Activated CD4-positive, alpha-beta T cell treated with anti-CD3 and anti-CD28 coated beads for 36 hours (primary cell): Measurements from ENCODE around the gene ATF7IP. TPM values are rescaled to one million over a fixed set of nuclear protein-coding genes. Genes with fewer than 3 reads are reported as not detected.

Source experiments
- ATAC-seq: fragments of 200-7000 bp; cut with Tn5 transposase; one replicate; pipeline ENCODE4 v1.10.0; 2021; ENCODE audit warnings: mild to moderate bottlenecking, moderate library complexity
- CTCF ChIA-PET: fragments of 350-600 bp; sonication (Branson Sonifier 250); formaldehyde crosslinking; loops from one replicate; lab custom pipeline; 2021; ENCODE audit warnings: antibody characterized with exemption; lab: Charles Lee
- POLR2A ChIA-PET: fragments of 350-600 bp; sonication (Branson Sonifier 250); formaldehyde crosslinking; loops from one replicate; lab custom pipeline; 2021; ENCODE audit warnings: antibody characterized with exemption, inconsistent platforms; lab: Charles Lee
- DNase-seq: peaks from one replicate; pipeline ENCODE4 v3.0.0-alpha.2; 2020
- H3K27ac Mint-ChIP-seq: one replicate; pipeline ENCODE4 v1.8.0; 2021; ENCODE audit warnings: mixed read lengths
- H3K27me3 Mint-ChIP-seq: one replicate; pipeline ENCODE4 v1.8.0; 2021; ENCODE audit warnings: mixed read lengths
- H3K36me3 Mint-ChIP-seq: one replicate; pipeline ENCODE4 v1.8.0; 2021; ENCODE audit warnings: low read depth, mixed read lengths
- H3K4me1 Mint-ChIP-seq: one replicate; pipeline ENCODE4 v1.8.0; 2021; ENCODE audit warnings: mixed read lengths
- H3K4me3 Mint-ChIP-seq: one replicate; pipeline ENCODE4 v1.8.0; 2021; ENCODE audit warnings: mild to moderate bottlenecking, moderate library complexity, mixed read lengths
- H3K9me3 Mint-ChIP-seq: one replicate; pipeline ENCODE4 v1.8.0; 2021; ENCODE audit warnings: low read depth, mixed read lengths
- intact Hi-C, 2 experiments: fragments of 100-400 bp; cut with DNase I in 1 of 2; cut with micrococcal nuclease in 1 of 2; formaldehyde crosslinking; loops; one replicate each; pipeline versions ENCODE4 v1.14.2 to v1.15.1; 2022 to 2024; cut with DNase I, micrococcal nuclease
- total RNA-seq, 2 experiments: library from RNA; stranded (reverse); gene quantifications; one replicate each; pipeline ENCODE4 v1.2.3, GENCODE V29; 2021

Gene ATF7IP
- total RNA-seq, 2 experiments from 2014 or later = 81.3 to 101 TPM

- DNase-seq = peak; percentile 86
- H3K9me3 Mint-ChIP-seq = peaks cover 22% of the 10 kb centered on the region
- CTCF ChIA-PET = interaction anchor here (0.6 to 2.7 kb wide), 17 partner anchors 9 to 180 kb away, joined by 3 to 19 read pairs (median 4); partner anchors contain the start of gene ATF7IP
- POLR2A ChIA-PET = interaction anchor here (0.6 to 2.2 kb wide), 5 partner anchors 23 to 178 kb away, joined by 3 to 13 read pairs (median 5); partner anchors contain the start of gene ATF7IP
- H3K27me3 Mint-ChIP-seq = no peaks in the 10 kb centered on the region
- H3K4me1 Mint-ChIP-seq = peaks cover 59% of the 10 kb centered on the region
- ATAC-seq = peak; percentile 76
- intact Hi-C loops = loop anchor here (1.0 to 2.0 kb wide), 6 partner anchors 17 to 178 kb away; partner anchors contain the start of gene ATF7IP (in 1 of the 2)
- H3K4me3 Mint-ChIP-seq = peak overlapping the region; percentile 56
- peak overlapping the region; percentile 92 for H3K27ac Mint-ChIP-seq
- peaks cover 38% of the 10 kb centered on the region for H3K36me3 Mint-ChIP-seq
Observed at GRCh38 chr12:14417715-14418114, 52.2 kb downstream of the ATF7IP start.

DNA sequence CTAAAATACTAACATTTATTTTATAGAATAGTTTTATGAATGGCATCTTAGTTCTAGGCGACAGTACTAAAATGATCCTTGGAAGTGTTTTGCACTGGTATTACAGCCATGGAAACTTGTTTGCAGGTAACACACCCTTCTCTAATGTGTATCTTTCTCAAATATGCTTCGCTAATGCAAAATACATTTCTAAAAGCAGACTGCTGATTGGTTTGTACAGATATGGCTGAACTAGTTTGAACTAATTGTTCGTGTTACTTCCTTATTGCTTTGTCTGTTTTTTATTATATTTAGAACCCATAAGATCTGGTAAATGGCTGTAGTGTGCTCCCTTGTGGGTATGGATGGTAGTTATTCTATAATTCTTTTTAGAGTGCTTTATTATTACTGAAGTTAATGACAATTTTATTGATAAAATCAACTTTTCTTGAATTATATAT, 53.0 kb downstream of the ATF7IP start:
- Mint-ChIP-seq H3K27ac (no peak overlapping the region), H3K4me3 (peak overlapping the region; percentile 26), H3K9me3 (peaks cover 25% of the 10 kb centered on the region), H3K4me1 (peaks cover 59% of the 10 kb centered on the region), H3K27me3 (no peaks in the 10 kb centered on the region), H3K36me3 (peaks cover 41% of the 10 kb centered on the region)
- peak; percentile 36 for ATAC-seq
- intact Hi-C loops = loop anchor here (1.0 kb wide), 2 partner anchors 162 to 179 kb away; no protein-coding TSS in a partner anchor
- no peak for DNase-seq
- CTCF ChIA-PET = interaction anchor here (0.8 to 2.7 kb wide), 12 partner anchors 11 to 181 kb away, joined by 3 to 19 read pairs (median 5); partner anchors contain the start of gene ATF7IP
- POLR2A ChIA-PET = interaction anchor here (0.6 to 1.1 kb wide), 3 partner anchors 24 to 33 kb away, joined by 3 to 5 read pairs (median 5); no protein-coding TSS in a partner anchor

GRCh38 chr12:14422516-14423230, 57.2 kb downstream of the ATF7IP start:
- no peak for DNase-seq
- no peak for ATAC-seq
- Mint-ChIP-seq H3K27me3 (no peaks in the 10 kb centered on the region), H3K4me3 (no peak overlapping the region), H3K4me1 (peaks cover 62% of the 10 kb centered on the region), H3K27ac (no peak overlapping the region), H3K36me3 (peaks cover 63% of the 10 kb centered on the region), H3K9me3 (peaks cover 27% of the 10 kb centered on the region)
- intact Hi-C loops = no loop called here
- POLR2A ChIA-PET = no interaction called here
- CTCF ChIA-PET = interaction anchor here (0.9 to 1.8 kb wide), 7 partner anchors 11 to 185 kb away, joined by 3 to 6 read pairs (median 4); partner anchors contain the start of gene ATF7IP

DNA sequence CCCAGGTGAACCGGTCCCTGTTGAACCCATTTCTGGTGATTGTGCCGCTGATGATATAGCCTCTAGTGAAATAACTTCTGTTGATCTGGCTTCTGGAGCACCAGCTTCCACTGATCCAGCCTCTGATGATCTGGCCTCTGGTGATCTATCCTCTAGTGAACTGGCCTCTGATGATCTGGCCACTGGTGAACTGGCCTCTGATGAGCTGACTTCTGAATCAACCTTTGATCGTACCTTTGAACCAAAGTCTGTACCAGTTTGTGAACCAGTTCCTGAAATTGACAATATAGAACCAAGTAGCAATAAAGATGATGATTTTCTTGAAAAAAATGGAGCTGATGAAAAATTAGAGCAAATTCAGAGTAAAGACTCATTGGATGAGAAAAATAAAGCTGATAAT, 59.1 kb downstream of the ATF7IP start:
- Mint-ChIP-seq H3K27ac (no peak overlapping the region), H3K27me3 (no peaks in the 10 kb centered on the region), H3K4me3 (no peak overlapping the region), H3K4me1 (peaks cover 73% of the 10 kb centered on the region), H3K36me3 (peaks cover 79% of the 10 kb centered on the region), H3K9me3 (peaks cover 27% of the 10 kb centered on the region)
- no peak for ATAC-seq
- ChIA-PET POLR2A (interaction anchor here (0.5 kb wide), 1 partner anchor 1892 kb away, joined by 3 read pairs; no protein-coding TSS in a partner anchor), CTCF (interaction anchor here (1.0 to 1.2 kb wide), 2 partner anchors 11 to 29 kb away, joined by 3 to 4 read pairs; no protein-coding TSS in a partner anchor)
- DNase-seq = no peak
- intact Hi-C loops = no loop called here

DNA sequence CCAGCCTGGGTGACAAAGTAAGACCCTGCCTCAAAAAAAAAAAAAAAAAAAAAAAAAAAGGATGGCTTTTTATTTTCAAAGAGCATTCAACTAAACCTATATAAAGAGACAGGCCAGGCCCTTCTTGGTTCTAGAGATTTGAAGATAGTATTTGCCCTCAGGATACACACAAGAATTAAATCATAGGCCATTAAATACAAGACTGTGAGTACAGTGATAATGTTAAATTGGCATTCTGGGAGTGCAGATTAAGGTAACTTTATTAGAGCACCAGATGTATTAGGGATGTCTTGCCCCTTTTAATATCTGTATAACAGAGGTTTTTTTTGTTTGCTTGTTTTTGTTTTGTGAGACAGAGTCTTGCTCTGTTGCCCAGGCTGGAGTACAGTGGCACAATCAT, 61.3 kb downstream of the ATF7IP start:
- peaks cover 79% of the 10 kb centered on the region for H3K36me3 Mint-ChIP-seq
- ChIA-PET CTCF (interaction anchor here (0.6 to 1.4 kb wide), 2 partner anchors 9 to 1525 kb away, joined by 4 to 5 read pairs; no protein-coding TSS in a partner anchor), POLR2A (no interaction called here)
- H3K27me3 Mint-ChIP-seq = no peaks in the 10 kb centered on the region
- H3K9me3 Mint-ChIP-seq = peaks cover 22% of the 10 kb centered on the region
- H3K4me1 Mint-ChIP-seq = peaks cover 75% of the 10 kb centered on the region
- ATAC-seq (no peak), DNase-seq (no peak)
- intact Hi-C loops = no loop called here
- no peak overlapping the region for H3K27ac Mint-ChIP-seq
- no peak overlapping the region for H3K4me3 Mint-ChIP-seq

GRCh38 chr12:14427929-14428328, 62.4 kb downstream of the ATF7IP start:
- H3K27ac Mint-ChIP-seq = no peak overlapping the region
- H3K4me1 Mint-ChIP-seq = peaks cover 73% of the 10 kb centered on the region
- no peak for DNase-seq
- H3K9me3 Mint-ChIP-seq = peaks cover 12% of the 10 kb centered on the region
- no peaks in the 10 kb centered on the region for H3K27me3 Mint-ChIP-seq
- H3K4me3 Mint-ChIP-seq = no peak overlapping the region
- no peak for ATAC-seq
- H3K36me3 Mint-ChIP-seq = peaks cover 74% of the 10 kb centered on the region
- ChIA-PET CTCF (interaction anchor here (1.0 to 1.1 kb wide), 3 partner anchors 16 to 1095 kb away, joined by 3 read pairs; no protein-coding TSS in a partner anchor), POLR2A (no interaction called here)
- intact Hi-C loops = loop anchor here in 1 of 2 experiments (2.0 kb wide), 1 partner anchor 23 kb away; no protein-coding TSS in a partner anchor

DNA sequence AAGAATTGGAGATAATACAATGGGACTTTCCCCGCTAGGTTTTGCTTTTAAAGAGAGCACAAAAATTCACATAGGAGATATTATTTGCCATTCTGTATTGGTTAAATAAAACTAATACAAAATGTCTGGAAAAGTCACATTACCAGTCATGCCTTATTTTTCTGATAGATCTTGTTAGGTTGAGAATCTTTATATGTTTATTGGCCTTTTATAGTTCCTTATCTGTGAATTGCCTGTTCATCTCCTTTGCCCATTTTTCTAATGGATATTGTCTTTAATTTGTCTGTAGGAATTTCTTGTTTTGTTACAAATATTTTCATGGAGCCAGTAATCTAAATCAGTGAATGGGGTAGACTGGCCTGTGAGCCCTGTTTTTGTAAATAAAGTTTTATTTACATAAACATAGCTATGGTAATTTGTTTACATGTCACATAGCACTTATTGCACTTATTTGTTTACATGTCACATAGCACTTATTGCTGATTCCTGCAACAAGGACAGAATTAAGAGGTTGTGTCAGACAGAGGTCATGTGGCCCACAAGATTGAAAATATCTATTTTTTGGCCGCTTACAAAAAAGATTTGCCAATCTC, 65.0 kb downstream of the ATF7IP start:
- ATAC-seq = no peak
- Mint-ChIP-seq H3K36me3 (peaks cover 63% of the 10 kb centered on the region), H3K9me3 (peaks cover 10% of the 10 kb centered on the region), H3K4me3 (no peak overlapping the region), H3K27ac (no peak overlapping the region), H3K27me3 (no peaks in the 10 kb centered on the region), H3K4me1 (peaks cover 62% of the 10 kb centered on the region)
- ChIA-PET POLR2A (no interaction called here), CTCF (interaction anchor here (1.0 to 1.4 kb wide), 5 partner anchors 11 to 174 kb away, joined by 3 to 4 read pairs (median 3); no protein-coding TSS in a partner anchor)
- DNase-seq = no peak
- intact Hi-C loops = no loop called here

DNA sequence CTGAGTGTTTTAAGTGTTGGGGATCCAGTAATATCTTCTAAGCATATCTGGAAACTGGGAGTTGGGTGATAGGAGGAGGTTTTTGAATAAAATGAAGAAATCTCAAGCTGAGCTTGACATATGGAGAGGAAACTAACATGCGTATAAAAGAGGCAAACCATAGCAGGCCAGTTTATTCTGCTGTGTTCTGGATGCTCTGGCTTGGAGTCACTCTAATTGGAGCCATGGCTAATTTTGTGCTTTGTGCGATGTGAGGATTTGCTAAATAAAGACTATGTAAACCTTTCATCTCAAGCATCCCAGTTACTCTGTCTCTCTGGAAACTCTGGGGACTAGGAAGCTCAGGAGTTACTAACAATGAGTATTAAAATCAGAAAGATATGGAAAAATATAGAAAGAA, 66.5 kb downstream of the ATF7IP start:
- intact Hi-C loops = no loop called here
- POLR2A ChIA-PET = no interaction called here

GRCh38 chr12:14435627-14436026, 70.1 kb downstream of the ATF7IP start:
- peaks cover 55% of the 10 kb centered on the region for H3K36me3 Mint-ChIP-seq
- no peak overlapping the region for H3K4me3 Mint-ChIP-seq
- intact Hi-C loops = no loop called here
- H3K27ac Mint-ChIP-seq = peak overlapping the region; percentile 60
- ATAC-seq (peak; percentile 55), DNase-seq (no peak)
- CTCF ChIA-PET = interaction anchor here (0.7 to 2.8 kb wide), 6 partner anchors 14 to 180 kb away, joined by 3 to 7 read pairs (median 4); no protein-coding TSS in a partner anchor
- POLR2A ChIA-PET = interaction anchor here (0.9 kb wide), 1 partner anchor 34 kb away, joined by 9 read pairs; no protein-coding TSS in a partner anchor
- no peaks in the 10 kb centered on the region for H3K27me3 Mint-ChIP-seq
- H3K9me3 Mint-ChIP-seq = peaks cover 1% of the 10 kb centered on the region
- peaks cover 25% of the 10 kb centered on the region for H3K4me1 Mint-ChIP-seq

More for the DNA sequence above, 66.5 kb downstream of the ATF7IP start:
- peaks cover 66% of the 10 kb centered on the region for H3K36me3 Mint-ChIP-seq
- peaks cover 10% of the 10 kb centered on the region for H3K9me3 Mint-ChIP-seq
- no peak for DNase-seq
- H3K4me3 Mint-ChIP-seq = no peak overlapping the region
- no peaks in the 10 kb centered on the region for H3K27me3 Mint-ChIP-seq
- peak overlapping the region; percentile 47 for H3K27ac Mint-ChIP-seq
- CTCF ChIA-PET = interaction anchor here (0.6 to 1.4 kb wide), 4 partner anchors 12 to 176 kb away, joined by 3 to 6 read pairs (median 3); no protein-coding TSS in a partner anchor
- peaks cover 57% of the 10 kb centered on the region for H3K4me1 Mint-ChIP-seq
- ATAC-seq = no peak

DNA sequence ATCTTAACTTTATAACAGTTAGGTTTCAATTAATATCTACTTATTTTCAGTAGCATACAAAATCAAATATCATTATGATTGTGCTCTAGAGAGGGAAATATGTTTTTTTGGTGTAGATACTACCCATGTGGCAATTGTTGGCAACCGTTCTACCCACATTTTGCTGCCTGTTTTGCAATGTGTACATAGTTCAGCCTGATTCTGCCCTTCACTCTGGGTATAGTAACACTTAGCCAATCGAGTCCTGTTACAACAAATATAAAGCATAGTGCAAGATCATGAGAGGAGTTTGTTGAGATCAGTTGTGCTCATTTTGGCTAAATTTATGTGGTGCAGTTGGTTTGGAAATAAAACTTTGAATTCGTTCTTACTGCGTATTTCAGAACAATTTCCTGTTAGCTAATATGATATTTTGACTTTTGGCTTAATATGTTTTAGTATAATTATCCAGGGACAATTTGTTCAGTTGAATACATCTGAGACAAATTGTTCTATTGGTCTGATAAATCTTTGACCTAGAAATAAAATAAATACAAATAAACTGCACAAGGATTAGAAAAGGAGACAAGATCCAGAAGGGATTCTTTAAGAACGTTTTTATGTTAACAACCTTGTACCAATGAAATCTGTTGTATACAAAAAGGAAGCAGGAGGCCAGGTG, 76.9 kb downstream of the ATF7IP start:
- no peak overlapping the region for H3K27ac Mint-ChIP-seq

More for the DNA sequence above, 76.9 kb downstream of the ATF7IP start:
- DNase-seq (no peak), ATAC-seq (no peak)
- POLR2A ChIA-PET = no interaction called here
- Mint-ChIP-seq H3K36me3 (peaks cover 59% of the 10 kb centered on the region), H3K4me3 (no peak overlapping the region), H3K27me3 (no peaks in the 10 kb centered on the region), H3K9me3 (peaks cover 1% of the 10 kb centered on the region), H3K4me1 (peaks cover 13% of the 10 kb centered on the region)
- intact Hi-C loops = no loop called here
- CTCF ChIA-PET = no interaction called here
